Ectodermal cell (in vitro differentiated cells): ENCODE results near the gene MOB2.

Source experiments
- H3K27ac ChIP-seq: 2 replicates; pipeline ENCODE4 v1.7.0; 2013; ENCODE audit warnings: mild to moderate bottlenecking, low read depth, low read length; ENCODE audit not compliant: insufficient read depth, poor library complexity, severe bottlenecking
- H3K27me3 ChIP-seq: 2 replicates; pipeline ENCODE4 v1.7.0; 2013; ENCODE audit warnings: mild to moderate bottlenecking, low read length; ENCODE audit not compliant: insufficient read depth, control insufficient read depth, poor library complexity, severe bottlenecking
- H3K36me3 ChIP-seq: one replicate; pipeline ENCODE4 v1.7.0; 2013; ENCODE audit warnings: low read length; ENCODE audit not compliant: control insufficient read depth, insufficient read depth
- H3K4me1 ChIP-seq: one replicate; pipeline ENCODE4 v1.7.0; 2013; ENCODE audit warnings: low read length; ENCODE audit not compliant: control insufficient read depth, insufficient read depth
- H3K4me3 ChIP-seq: 2 replicates; pipeline ENCODE4 v1.7.0; 2013; ENCODE audit warnings: low read depth, low read length, control low read depth; ENCODE audit not compliant: insufficient read depth
- H3K9me3 ChIP-seq: 2 replicates; pipeline ENCODE4 v1.7.0; 2013; ENCODE audit warnings: mild to moderate bottlenecking, low read length, moderate library complexity; ENCODE audit not compliant: control insufficient read depth
- WGBS, 2 experiments: methylation state at CpG; one replicate each; pipeline ENCODE4 v1.1.7; 2013; ENCODE audit warnings: missing lambda C conversion rate in 2 of 2; 5-methylcytosine and 5-hydroxymethylcytosine counted together

MOB2 gene

GRCh38 chr11:1449490-1450243, 36.9 kb downstream of the MOB2 start:
- no peak overlapping the region for H3K27ac ChIP-seq
- H3K4me3 ChIP-seq: no peak overlapping the region
- WGBS, 2 experiments: 86 to 87% methylated on average over 31 of the region's 31 CpGs
- no peaks in the 10 kb centered on the region for H3K27me3 ChIP-seq
- H3K4me1 ChIP-seq: peaks cover 7% of the 10 kb centered on the region
- no peaks in the 10 kb centered on the region for H3K9me3 ChIP-seq
- H3K36me3 ChIP-seq: no peaks in the 10 kb centered on the region

DNA sequence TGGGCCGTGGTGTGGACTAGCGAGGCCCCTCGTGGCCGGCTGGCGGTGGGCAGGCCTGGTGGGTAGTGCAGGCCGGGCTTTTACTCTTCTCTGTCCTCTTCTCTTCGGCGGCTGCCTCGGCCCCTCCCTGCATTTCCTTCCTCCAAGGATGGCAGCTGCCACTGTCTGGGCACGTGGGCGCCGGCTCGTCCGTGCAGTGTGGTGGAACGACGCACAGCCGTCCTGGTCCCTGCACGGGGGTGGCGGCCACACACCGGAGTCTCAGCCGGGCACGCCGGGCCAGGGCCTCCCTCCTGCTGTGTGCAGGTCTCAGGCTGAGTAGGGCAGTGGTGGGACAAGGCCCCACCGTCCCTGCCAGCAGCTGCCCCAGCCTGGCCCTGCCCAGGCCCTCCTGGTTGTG, 37.7 kb downstream of the MOB2 start:
- 93% methylated on average over 24 of the region's 24 CpGs for WGBS, 2 experiments
- H3K36me3 ChIP-seq: no peaks in the 10 kb centered on the region

GRCh38 chr11:1447845-1448825, 38.4 kb downstream of the MOB2 start:
- 94 to 95% methylated on average over 49 of the region's 49 CpGs for WGBS, 2 experiments
- H3K9me3 ChIP-seq: no peaks in the 10 kb centered on the region
- H3K36me3 ChIP-seq: no peaks in the 10 kb centered on the region
- no peak overlapping the region for H3K27ac ChIP-seq
- H3K27me3 ChIP-seq: no peaks in the 10 kb centered on the region
- no peak overlapping the region for H3K4me3 ChIP-seq
- H3K4me1 ChIP-seq: peaks cover 7% of the 10 kb centered on the region

More for the DNA sequence above, 37.7 kb downstream of the MOB2 start:
- Histone ChIP-seq H3K27ac (no peak overlapping the region), H3K4me1 (peaks cover 7% of the 10 kb centered on the region), H3K27me3 (no peaks in the 10 kb centered on the region), H3K4me3 (no peak overlapping the region), H3K9me3 (no peaks in the 10 kb centered on the region)

DNA sequence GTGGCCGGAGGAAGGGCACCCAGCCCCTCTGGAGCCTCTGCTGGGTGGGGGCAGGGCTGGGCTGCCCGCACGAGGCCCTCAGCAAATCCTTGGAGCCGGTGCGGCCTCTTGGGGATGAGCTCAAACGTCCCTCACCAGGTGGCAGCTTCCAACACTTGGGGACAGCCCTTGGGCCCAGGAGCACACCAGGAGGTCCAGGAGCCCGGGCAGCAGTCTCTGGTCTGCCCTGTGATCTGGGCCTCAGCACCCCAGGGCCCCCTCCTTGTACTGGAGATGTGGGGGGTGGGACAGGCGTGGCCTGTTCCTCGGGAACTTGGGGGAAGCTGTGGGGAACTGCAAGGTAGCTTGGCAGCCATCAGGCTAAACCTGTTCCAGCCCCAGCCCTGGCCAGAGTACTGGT, 40.0 kb downstream of the MOB2 start:
- no peaks in the 10 kb centered on the region for H3K36me3 ChIP-seq

DNA sequence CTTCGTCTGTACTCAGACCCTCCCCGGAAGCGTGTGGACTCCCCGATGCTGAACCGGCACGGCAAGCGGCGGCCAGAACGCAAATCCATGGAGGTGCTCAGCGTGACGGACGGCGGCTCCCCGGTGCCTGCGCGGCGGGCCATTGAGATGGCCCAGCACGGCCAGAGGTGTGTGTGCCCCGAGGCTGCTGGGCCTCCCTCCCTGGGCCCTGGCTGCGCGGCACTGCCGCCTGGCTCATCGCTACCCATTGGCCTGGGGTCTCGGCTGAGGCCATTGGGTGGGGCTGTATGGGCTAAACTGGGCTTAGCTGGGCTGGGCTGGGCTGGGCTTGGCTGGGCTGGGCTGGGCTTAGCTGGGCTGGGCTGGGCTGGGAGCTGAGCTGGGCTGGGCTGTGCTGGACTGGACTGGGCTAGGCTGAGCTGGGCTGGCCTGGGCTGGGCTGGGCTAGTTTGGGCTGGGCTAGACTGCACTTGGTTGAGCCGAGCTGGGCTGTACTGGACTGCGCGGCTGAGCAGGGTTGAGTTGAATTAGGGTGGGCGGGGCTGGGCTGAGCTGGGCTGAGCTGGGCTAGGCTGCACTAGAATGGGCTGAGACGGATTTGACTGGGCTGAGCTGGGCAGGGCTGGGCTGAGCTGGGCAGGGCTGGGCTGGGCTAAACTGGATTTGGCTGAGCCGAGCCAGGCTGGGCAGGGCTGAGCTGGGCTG, 40.7 kb downstream of the MOB2 start:
- WGBS, 2 experiments: 93 to 96% methylated on average over 30 of the region's 30 CpGs
- Histone ChIP-seq H3K27ac (no peak overlapping the region), H3K27me3 (no peaks in the 10 kb centered on the region), H3K9me3 (no peaks in the 10 kb centered on the region), H3K4me1 (peaks cover 7% of the 10 kb centered on the region), H3K36me3 (no peaks in the 10 kb centered on the region), H3K4me3 (no peak overlapping the region)

More for the DNA sequence above, 40.0 kb downstream of the MOB2 start:
- H3K4me1 ChIP-seq: peaks cover 7% of the 10 kb centered on the region
- no peak overlapping the region for H3K4me3 ChIP-seq
- H3K27me3 ChIP-seq: no peaks in the 10 kb centered on the region
- WGBS, 2 experiments: 92 to 95% methylated on average over 9 of the region's 9 CpGs
- H3K27ac ChIP-seq: peak overlapping the region; percentile 59
- H3K9me3 ChIP-seq: no peaks in the 10 kb centered on the region

- Histone ChIP-seq H3K36me3 (no peaks in the 10 kb centered on the region), H3K4me1 (peaks cover 3% of the 10 kb centered on the region), H3K4me3 (no peak overlapping the region), H3K27ac (no peak overlapping the region), H3K9me3 (no peaks in the 10 kb centered on the region), H3K27me3 (no peaks in the 10 kb centered on the region)
- 95% methylated on average over 29 to 32 of the region's 32 CpGs for WGBS, 2 experiments
These were observed 41.7 kb downstream of the MOB2 start for GRCh38 chr11:1444823-1445422.

- 93 to 94% methylated on average over 11 of the region's 11 CpGs for WGBS, 2 experiments
- Histone ChIP-seq H3K27me3 (no peaks in the 10 kb centered on the region), H3K9me3 (no peaks in the 10 kb centered on the region), H3K27ac (no peak overlapping the region), H3K36me3 (no peaks in the 10 kb centered on the region), H3K4me3 (no peak overlapping the region), H3K4me1 (no peaks in the 10 kb centered on the region)
These were observed 42.3 kb downstream of the MOB2 start for GRCh38 chr11:1444321-1444720.

DNA sequence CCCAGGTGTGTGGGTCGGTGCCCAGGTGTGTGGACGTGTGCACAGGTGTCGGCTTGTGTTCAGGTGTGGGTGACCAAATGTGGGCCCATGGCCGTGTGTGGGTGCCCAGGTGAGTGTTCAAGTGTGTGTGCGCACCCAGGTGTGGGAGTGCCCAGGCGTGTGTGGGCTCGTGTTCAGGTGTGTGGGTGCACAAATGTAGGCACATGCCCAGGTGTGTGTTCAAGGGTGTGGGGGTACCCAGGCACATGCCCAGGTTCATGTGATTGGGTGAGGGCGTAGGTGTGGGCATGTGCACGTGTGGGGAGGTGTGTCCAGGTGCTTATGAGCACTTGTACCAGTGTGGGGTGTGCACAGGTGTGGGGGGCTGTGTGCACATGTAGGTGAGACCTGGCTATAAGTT, 42.8 kb downstream of the MOB2 start:
- H3K36me3 ChIP-seq: no peaks in the 10 kb centered on the region

GRCh38 chr11:1442807-1443366, 43.7 kb downstream of the MOB2 start:
- H3K36me3 ChIP-seq: no peaks in the 10 kb centered on the region
- H3K4me1 ChIP-seq: no peaks in the 10 kb centered on the region
- no peaks in the 10 kb centered on the region for H3K9me3 ChIP-seq
- 94 to 95% methylated on average over 28 of the region's 28 CpGs for WGBS, 2 experiments
- H3K4me3 ChIP-seq: no peak overlapping the region
- H3K27ac ChIP-seq: no peak overlapping the region
- H3K27me3 ChIP-seq: no peaks in the 10 kb centered on the region

More for the DNA sequence above, 42.8 kb downstream of the MOB2 start:
- Histone ChIP-seq H3K4me1 (no peaks in the 10 kb centered on the region), H3K9me3 (no peaks in the 10 kb centered on the region), H3K4me3 (no peak overlapping the region), H3K27me3 (no peaks in the 10 kb centered on the region), H3K27ac (no peak overlapping the region)
- 95% methylated on average over 9 of the region's 9 CpGs for WGBS, 2 experiments
